ENCODE measurements around the gene PKNOX2. TPM values are rescaled to one million over a fixed set of nuclear protein-coding genes. Genes with fewer than 3 reads are reported as not detected.

Gene PKNOX2
- total and polyA plus RNA-seq, 2 of the 8 experiments (the other 6 are each of a cell fraction or from before 2014, with no cell fraction given) = 2.0 TPM

DNA sequence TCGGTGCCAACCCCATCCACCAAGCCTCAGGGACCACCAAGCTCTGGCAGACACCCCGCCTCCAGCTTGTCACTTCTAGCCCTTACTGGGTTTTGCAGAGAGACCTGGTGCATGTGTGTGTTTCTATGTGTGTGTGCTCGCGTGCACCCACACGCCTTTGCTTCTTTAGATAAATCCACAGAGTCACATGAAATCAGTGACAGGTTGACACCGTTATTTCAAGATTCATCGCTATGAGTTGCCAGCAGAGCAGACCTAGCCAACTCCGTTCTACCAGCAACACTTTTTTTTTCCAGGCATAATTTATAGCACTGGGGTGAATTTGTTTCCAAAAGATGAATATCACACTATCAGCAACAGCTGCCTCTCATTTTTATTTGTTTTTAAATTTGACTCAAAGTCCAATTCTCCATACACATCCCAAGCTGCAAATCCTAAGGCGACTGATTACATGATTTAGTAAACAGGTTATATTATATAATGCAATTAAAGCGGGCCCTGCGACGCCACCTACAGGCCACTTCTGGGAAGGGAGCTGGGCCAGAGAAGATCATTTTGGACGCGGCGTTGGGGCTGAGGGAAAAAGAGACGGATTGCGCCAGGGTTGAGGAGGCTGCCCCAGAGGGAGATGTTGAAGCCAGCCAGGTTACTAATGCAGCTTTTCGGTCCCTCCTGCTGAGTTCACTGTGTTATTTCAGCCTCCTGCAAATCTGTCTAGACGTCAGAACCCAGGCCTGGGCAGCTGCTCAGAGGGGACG is 181.0 kb downstream of the PKNOX2 start:
- Histone ChIP-seq H3K27ac (ENCODE audit: low read depth, low read length) (no peak overlapping the region), H3K4ac (replicated peaks; ENCODE audit: insufficient read length, low read depth, low read length) (no peak overlapping the region), H3K79me2 (ENCODE audit: control insufficient read depth in 1 of 2, insufficient read depth in 2 of 2, low read length in 2 of 2) (no peaks in the 10 kb centered on the region), H3K23me2 (ENCODE audit: low read depth, low read length) (no peaks in the 10 kb centered on the region), H2BK5ac (ENCODE audit: low read depth, low read length) (no peak overlapping the region), H4K91ac (replicated peaks; ENCODE audit: insufficient read length, low read length) (no peak overlapping the region), H3K23ac (ENCODE audit: insufficient read length) (no peak overlapping the region), H4K20me1 (replicated peaks in 1 of 2; ENCODE audit: control insufficient read depth in 1 of 2, insufficient read depth in 2 of 2, low read length in 2 of 2) (no peaks in the 10 kb centered on the region), H3K27me3 (replicated peaks in 1 of 4; ENCODE audit: control insufficient read depth in 3 of 4, extremely low read depth in 1 of 4, insufficient read depth in 3 of 4, low read length in 3 of 4) (peaks cover 0 to 10% (median 3%) of the 10 kb centered on the region in 4 experiments; a peak in 3 of 7 replicates), H2AFZ (ENCODE audit: low read length) (no peak overlapping the region), H2BK12ac (ENCODE audit: low read depth, low read length) (no peak overlapping the region), H3K9me3 (ENCODE audit: insufficient read depth in 2 of 2, low read depth in 1 of 2, low read length in 1 of 2) (no peaks in the 10 kb centered on the region), H2AK5ac (ENCODE audit: low read depth, low read length) (no peak overlapping the region), H3K4me2 (ENCODE audit: insufficient read depth in 1 of 2, low read depth in 2 of 2, low read length in 2 of 2) (0 out of 4 replicates have a peak overlapping the region, but pooled peaks of 1 of the 2 experiments have one; percentile 40), H2BK15ac (ENCODE audit: low read length) (no peak overlapping the region), H4K8ac (ENCODE audit: extremely low read depth, insufficient read depth, low read length) (no peak overlapping the region), H2BK20ac (ENCODE audit: low read length) (peak overlapping the region; percentile 48; the same call in 1 of the 2 replicates), H3K4me1 (replicated peaks in 1 of 4; ENCODE audit: control insufficient read depth in 3 of 4, insufficient read depth in 4 of 4, low read length in 3 of 4) (peaks cover 0 to 29% (median 13%) of the 10 kb centered on the region in 4 experiments; a peak in 6 of 7 replicates), H3K36me3 (ENCODE audit: control insufficient read depth in 2 of 4, insufficient read depth in 4 of 4, low read length in 3 of 4) (no peaks in the 10 kb centered on the region), H3K9ac (replicated peaks in 1 of 4; ENCODE audit: extremely low read depth in 1 of 4, low read depth in 3 of 4, low read length in 3 of 4) (no peak overlapping the region), H4K5ac (ENCODE audit: insufficient read length, low read depth, low read length) (no peak overlapping the region), H3K56ac (replicated peaks; ENCODE audit: insufficient read length, low read depth, low read length) (no peak overlapping the region), H2BK120ac (replicated peaks; ENCODE audit: low read depth, low read length) (no peak overlapping the region), H3K18ac (ENCODE audit: extremely low read depth, low read length) (no peak overlapping the region), H3K4me3 (ENCODE audit: extremely low read depth in 1 of 4, insufficient read depth in 2 of 4, low read depth in 3 of 4, low read length in 4 of 4) (no peak overlapping the region), H3K79me1 (ENCODE audit: low read depth, low read length) (no peaks in the 10 kb centered on the region), H3K14ac (ENCODE audit: insufficient read length) (no peak overlapping the region)
- 42% methylated on average over 20 of the region's 20 CpGs; no CpG with 5 or more reads in 1 of the 2 experiments for WGBS, 2 experiments (ENCODE audit: extremely low coverage in 1 of 2, insufficient coverage in 1 of 2, insufficient read length in 1 of 2, insufficient replicate concordance in 2 of 2, low coverage in 1 of 2, low lambda C conversion rate in 2 of 2, missing lambda C conversion rate in 1 of 2)
- CTCF ChIA-PET (ENCODE audit: partially characterized antibody) = interaction anchor here (0.6 to 25.6 kb wide), 70 partner anchors 10 to 639 kb away, joined by 3 to 486 read pairs (median 5); partner anchors contain the start of genes EI24, PKNOX2 and TMEM218
- FAIRE-seq = peak; percentile 62
- peak; percentile 71 to 81 for TF ChIP-seq RAD21 (IDR thresholded peaks at IDR 0.05 in 1 of 2, conservative IDR thresholded peaks at IDR 0.05 in 1 of 2; ENCODE audit: low read depth in 2 of 2, low read length in 2 of 2)
- TF ChIP-seq, protein P1, sequence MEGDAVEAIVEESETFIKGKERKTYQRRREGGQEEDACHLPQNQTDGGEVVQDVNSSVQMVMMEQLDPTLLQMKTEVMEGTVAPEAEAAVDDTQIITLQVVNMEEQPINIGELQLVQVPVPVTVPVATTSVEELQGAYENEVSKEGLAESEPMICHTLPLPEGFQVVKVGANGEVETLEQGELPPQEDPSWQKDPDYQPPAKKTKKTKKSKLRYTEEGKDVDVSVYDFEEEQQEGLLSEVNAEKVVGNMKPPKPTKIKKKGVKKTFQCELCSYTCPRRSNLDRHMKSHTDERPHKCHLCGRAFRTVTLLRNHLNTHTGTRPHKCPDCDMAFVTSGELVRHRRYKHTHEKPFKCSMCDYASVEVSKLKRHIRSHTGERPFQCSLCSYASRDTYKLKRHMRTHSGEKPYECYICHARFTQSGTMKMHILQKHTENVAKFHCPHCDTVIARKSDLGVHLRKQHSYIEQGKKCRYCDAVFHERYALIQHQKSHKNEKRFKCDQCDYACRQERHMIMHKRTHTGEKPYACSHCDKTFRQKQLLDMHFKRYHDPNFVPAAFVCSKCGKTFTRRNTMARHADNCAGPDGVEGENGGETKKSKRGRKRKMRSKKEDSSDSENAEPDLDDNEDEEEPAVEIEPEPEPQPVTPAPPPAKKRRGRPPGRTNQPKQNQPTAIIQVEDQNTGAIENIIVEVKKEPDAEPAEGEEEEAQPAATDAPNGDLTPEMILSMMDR (IDR thresholded peaks at IDR 0.05; ENCODE audit: control extremely low read depth in 1 of 3, insufficient read depth in 1 of 3, low read depth in 1 of 3, low read length in 3 of 3) = peak; percentile 82 to 85 (median 83)
- TF ChIP-seq TEAD4 (IDR thresholded peaks at IDR 0.05; ENCODE audit: low read depth, low read length) = no peak
- no peak for TF ChIP-seq MAFK (IDR thresholded peaks at IDR 0.05; ENCODE audit: low read depth, low read length)
- peak; percentile 74 for TF ChIP-seq CEBPB (IDR thresholded peaks at IDR 0.05; ENCODE audit: low read depth, low read length)
- POLR2A ChIA-PET (ENCODE audit: partially characterized antibody) = interaction anchor here (1.0 to 1.4 kb wide), 3 partner anchors 66 to 254 kb away, joined by 3 to 5 read pairs (median 3); no protein-coding TSS in a partner anchor
- DNase-seq (ENCODE audit: low read depth in 1 of 2, low spot score in 2 of 2) = peak in 1 of 2 experiments; percentile 87

All from H1 (cell line).